SJSA1 (cell line): ENCODE measurements around the gene HOXC10. TPM values are rescaled to one million over a fixed set of nuclear protein-coding genes. Genes with fewer than 3 reads are reported as not detected.

Experiments
- total RNA-seq: library from RNA; depleted of rRNA; stranded (reverse); fragments of >200 nt; shearing (Covaris generic); gene quantifications from 2 replicates; pipeline ENCODE4 v1.2.3, GENCODE V29; 2014; rRNA removed

HOXC10 gene
- total RNA-seq, 1 experiment from 2014 or later: 7.5 TPM

Other genes with a start within 250 kb of the HOXC10 start
- gene CISTR, start 233.2 kb upstream of the HOXC10 start, total RNA-seq: not detected in 2 replicates
- 6.0 and 7.2 TPM in 2 replicates for gene HOXC13, start 46.3 kb upstream of the HOXC10 start, total RNA-seq
- 8.6 and 11.0 TPM in 2 replicates for gene HOXC12, start 30.2 kb upstream of the HOXC10 start, total RNA-seq
- 4.3 and 4.6 TPM in 2 replicates for gene HOXC11, start 12.0 kb upstream of the HOXC10 start, total RNA-seq
- 11.1 and 13.5 TPM in 2 replicates for gene HOTAIR, start 10.2 kb upstream of the HOXC10 start, total RNA-seq
- 9.6 and 14.2 TPM in 2 replicates for gene HOXC9, start 15.0 kb downstream of the HOXC10 start, total RNA-seq
- gene HOXC8, start 23.8 kb downstream of the HOXC10 start, total RNA-seq: 0.19 and 1.3 TPM in 2 replicates
- gene HOXC6, start 43.3 kb downstream of the HOXC10 start, total RNA-seq: 2.9 and 6.2 TPM in 2 replicates
- gene HOXC5, start 47.9 kb downstream of the HOXC10 start, total RNA-seq: not detected in 2 replicates
- 1.4 and 2.2 TPM in 2 replicates for gene HOXC4, start 68.7 kb downstream of the HOXC10 start, total RNA-seq
- gene SMUG1, start 203.8 kb downstream of the HOXC10 start, total RNA-seq: 35.9 and 50.6 TPM in 2 replicates